Stimulated activated CD8-positive, alpha-beta memory T cell treated with anti-CD3 and anti-CD28 coated beads, Interleukin-15, amount 100 ng/mL, for 48 hours (primary cell): Measurements from ENCODE around the gene NUDT3.
"Not testable (repeated sequence)": the region's sequence is repeated elsewhere in the genome, so short reads cannot be mapped to it uniquely, and the experiment has no call there.

Source experiments
- DNase-seq, 2 donors: peaks; one replicate each; pipeline ENCODE4 v3.0.0-alpha.2; 2020; ENCODE audit warnings: low read depth in 2 of 2

The NUDT3 gene

GRCh38 chr6:34393191-34393965 is 909 bp upstream of the NUDT3 start:
- DNase-seq = no peak

- peak; percentile 17 to 30 for DNase-seq
Measured at GRCh38 chr6:34391786-34392496, 528 bp downstream of the NUDT3 start.

GRCh38 chr6:34391473-34391785 is 1.0 kb downstream of the NUDT3 start:
- no peak for DNase-seq

- no peak for DNase-seq
Measured at GRCh38 chr6:34390531-34391472, 1.7 kb downstream of the NUDT3 start.

GRCh38 chr6:34389034-34389433 is 3.4 kb downstream of the NUDT3 start:
- DNase-seq = no peak

DNA sequence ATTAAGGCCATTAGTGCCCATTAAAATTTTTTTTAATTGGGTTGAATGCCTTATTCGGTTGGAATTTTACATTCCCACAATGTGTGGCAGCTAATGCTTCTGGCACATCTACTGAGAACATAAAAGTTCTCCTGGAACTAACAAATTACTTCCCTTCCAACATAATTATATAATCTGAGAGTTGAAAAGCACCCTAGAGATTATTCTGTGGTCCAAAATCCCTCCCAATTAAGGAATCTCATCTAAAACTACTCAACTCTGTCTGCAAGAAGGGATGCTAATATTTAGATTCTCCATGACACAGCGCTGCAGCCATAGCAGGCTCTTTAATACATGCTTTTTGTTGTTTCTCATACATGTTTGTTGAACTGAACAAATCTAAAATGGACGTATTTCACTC is 4.0 kb downstream of the NUDT3 start:
- no peak for DNase-seq

DNA sequence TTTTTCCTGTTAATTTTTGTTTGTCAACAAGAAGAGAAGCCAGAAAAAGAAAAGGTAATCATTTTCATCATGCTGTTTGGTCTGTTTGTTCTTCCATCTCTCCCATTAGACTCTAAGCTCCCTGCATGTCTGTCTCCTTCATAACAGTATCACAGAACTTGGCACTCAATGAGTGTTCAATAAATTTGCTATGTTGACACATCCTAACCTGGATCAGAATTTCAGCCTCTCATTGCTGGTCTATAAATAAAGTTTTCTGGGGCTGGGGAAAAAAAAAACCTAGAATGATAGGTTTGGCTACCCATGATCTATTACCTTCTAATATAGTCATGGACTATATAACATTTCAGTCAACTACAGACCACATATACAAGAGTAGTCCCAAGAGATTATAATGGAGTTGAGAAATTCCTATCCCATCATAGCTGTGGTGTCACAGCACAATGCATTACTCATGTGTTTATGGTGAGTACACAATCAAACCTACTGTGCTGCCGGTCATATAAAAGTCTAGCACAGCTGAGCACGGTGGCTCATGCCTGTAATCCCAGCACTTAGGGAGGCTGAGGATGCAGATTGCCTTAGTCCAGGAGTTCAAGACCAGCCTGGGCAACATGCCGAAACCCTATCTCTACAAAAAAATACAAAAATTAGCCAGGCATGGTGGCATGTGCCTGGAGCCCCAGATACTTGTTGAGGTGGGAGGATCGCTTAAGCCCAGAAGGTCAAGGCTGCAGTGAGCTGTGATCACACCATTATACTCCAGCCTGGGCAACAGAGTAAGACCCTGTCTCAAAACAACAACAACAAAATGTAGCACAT is 5.9 kb downstream of the NUDT3 start:
- DNase-seq = no peak

DNA sequence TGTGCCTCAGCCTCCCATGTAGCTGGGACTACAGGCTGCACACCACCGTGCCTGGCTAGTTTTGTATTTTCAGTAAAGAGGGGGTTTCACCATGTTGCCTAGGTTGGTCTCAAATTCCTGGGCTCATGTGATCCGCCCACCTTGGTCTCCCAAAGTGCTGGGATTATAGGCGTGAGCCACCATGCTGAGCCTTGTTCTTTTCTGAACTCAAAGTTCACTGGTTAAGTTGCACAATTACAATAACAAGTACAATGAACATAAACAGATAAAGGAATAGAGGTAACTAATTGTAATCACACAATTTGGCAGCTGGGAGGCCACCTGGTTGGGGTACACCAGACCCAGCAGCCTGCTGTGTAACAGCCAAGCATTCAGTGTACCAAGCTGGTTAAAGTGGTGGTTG is 6.7 kb downstream of the NUDT3 start:
- no peak for DNase-seq

DNA sequence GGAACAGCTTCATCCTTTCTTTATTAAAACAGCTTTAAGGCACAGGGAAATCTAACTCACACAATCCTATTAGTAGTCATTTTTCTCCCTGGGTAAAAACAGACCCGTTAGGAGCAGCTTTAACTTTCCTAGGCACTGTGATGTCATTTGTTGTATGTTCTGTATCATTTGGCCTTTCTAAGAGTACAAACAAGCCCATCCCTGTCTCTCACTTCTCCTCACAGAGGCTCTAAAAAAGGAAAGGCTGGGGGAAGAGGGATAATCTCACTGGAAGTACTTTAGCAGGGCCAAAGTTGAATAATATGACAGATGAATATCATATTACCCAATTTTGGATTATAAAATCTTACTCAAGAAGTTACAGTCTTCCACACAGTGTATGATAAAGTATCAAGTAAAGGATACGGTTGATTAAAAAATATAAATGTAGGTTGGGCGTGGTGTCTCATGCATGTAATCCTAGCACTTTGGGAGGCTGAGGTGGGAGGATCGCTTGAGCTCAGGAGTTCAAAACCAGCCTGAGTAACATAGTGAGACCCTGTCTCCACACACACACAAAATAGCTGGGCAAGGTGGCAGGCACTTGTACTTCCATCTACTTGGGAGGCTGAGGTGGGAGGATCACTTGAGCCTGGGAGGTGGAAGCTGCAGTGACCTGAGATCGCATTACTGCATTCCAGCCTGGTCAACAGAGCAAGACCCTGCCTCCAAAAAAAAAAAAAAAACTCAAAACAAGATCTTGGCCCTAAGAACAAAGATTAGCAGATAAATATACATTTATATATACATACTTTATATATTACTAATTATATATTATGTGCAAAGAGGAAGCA is 7.9 kb downstream of the NUDT3 start:
- no peak for DNase-seq

DNA sequence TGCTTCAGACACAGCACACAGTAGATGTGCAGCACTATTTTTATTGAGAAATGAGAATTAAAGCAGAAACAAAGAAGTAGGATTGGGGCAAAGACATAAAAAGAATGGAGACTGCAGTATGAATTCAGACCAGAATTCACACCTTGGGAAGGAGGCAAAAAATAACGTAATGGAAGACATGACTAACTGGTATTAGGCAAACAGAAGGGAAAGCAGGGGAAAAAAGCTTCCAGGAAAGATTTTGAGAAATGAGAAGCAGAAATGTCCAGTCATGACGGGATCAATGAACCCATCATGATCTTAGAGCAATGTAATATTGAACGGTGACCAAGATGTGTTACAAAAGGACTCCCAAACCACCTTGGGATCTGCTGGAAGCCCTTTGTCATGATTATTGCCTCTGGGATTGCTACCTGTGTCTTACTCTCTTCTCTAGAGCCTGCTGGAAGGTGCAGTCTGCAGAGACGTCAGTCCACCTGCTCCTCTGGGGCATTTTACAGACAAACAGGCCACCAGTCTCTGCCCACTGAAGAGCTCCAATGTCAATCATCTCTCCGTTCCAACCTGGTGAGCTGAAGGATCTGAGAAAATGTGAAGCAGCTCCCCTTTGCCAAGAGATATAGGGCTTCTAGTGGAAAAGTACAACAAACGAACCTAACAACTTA is 8.7 kb downstream of the NUDT3 start:
- DNase-seq = no peak

- DNase-seq = no peak
Measured at GRCh38 chr6:34383161-34383631, 9.3 kb downstream of the NUDT3 start.

GRCh38 chr6:34381081-34381480 is 11.4 kb downstream of the NUDT3 start:
- no peak for DNase-seq

- no peak for DNase-seq
Measured at GRCh38 chr6:34378470-34378869, 14.0 kb downstream of the NUDT3 start.

DNA sequence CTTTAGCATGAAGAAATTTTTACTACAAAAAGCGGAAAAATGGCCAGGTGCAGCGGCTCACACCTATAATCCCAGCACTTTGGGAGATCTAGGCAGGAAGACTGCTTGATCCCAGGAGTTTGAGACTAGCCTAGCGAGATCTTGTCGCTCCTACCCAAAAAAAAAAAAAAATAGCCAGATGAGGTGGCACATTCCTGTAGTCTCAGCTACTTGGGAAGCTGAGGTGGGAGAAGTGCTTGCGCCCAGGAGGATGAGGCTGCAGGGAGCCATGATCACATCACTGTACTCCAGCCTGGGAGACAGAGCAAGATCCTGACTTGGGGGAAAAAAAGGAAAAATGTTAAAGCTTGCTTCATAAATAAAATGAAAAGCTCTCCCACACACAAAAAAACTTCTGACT is 14.5 kb downstream of the NUDT3 start:
- no peak for DNase-seq

GRCh38 chr6:34377571-34377970 is 14.9 kb downstream of the NUDT3 start:
- DNase-seq = not testable (repeated sequence)

DNA sequence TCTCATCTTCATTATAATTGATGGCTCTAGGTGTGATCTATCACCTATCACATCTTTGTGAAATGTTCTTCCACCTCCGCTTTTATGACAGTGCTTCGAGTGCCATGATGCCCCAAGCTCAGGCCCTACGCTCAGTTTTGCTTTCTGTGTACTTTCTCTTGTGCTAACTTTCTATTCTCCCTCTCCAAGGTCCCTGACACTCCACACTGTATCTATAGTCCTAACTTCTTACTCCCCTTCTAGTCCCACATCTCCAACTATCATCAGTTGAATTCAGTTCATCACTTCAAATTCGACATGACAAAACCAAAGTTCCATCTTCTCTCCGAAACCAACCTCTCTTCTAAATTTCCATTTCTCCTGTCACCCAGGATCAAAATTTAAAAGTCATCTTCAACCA is 16.6 kb downstream of the NUDT3 start:
- DNase-seq = no peak

DNA sequence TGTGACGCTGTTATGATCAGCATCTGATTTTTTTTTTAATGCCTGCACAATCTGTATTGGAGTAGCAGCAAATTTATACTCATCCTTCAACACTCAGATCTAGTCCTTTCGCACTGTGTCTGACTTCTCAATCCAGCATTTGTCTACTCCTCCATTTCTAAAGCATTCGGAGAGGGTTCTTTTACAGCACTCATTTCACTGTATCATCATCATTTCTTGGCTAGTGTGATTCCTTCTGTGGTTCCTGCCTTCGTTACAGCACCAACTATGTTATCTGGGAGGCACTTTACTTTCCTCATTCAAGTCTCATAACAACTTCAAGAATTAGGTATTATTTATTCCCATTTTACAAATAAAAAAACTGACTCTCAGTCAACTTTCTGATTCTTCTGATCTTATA is 18.0 kb downstream of the NUDT3 start:
- DNase-seq = no peak

DNA sequence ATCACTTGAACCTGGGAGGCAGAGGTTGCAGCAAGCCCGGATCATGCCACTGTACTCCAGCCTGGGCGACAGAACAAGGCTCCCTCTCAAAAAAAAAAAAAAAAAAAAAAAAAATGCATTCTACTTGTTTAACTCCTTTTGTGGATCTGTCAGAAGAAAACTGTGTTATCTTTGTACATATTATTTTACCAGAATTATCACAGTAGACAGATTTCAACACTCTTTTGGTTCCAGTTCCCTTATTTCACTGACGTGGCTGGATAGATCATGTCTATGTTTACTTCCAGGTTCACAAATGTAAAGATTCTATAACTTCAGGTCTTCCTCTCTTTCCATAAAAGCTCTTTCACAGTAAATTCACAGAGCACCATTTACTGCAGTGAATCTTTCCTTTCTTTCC is 18.4 kb downstream of the NUDT3 start:
- no peak for DNase-seq

- DNase-seq = no peak
Measured at GRCh38 chr6:34373511-34373910, 19.0 kb downstream of the NUDT3 start.

DNA sequence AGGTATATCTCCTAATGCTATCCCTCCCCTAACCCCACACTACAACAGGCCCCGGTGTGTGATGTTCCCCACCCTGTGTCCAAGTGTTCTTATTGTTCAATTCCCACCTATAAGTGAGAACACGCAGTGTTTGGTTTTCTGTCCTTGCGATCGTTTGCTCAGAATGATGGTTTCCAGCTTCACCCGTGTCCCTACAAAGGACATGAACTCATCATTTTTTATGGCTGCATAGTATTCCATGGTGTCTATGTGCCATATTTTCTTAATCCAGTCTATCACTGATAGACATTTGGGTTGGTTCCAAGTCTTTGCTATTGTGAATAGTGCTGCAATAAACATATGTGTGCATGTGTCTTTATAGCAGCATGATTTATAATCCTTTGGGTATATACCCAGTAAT is 20.6 kb downstream of the NUDT3 start:
- not testable (repeated sequence) for DNase-seq
